Panc1 (cell line): Measurements from ENCODE around the gene PTMS. TPM values are rescaled to one million over a fixed set of nuclear protein-coding genes. Genes with fewer than 3 reads are reported as not detected.

ENCODE experiments used
- ATAC-seq: fragments of 200-7000 bp; cut with Tn5 transposase; 2 replicates; pipeline ENCODE4 v1.9.1; 2020; ENCODE audit warnings: mild to moderate bottlenecking, moderate library complexity
- BruUV-seq: library from RNA; stranded (reverse); fragments of 400-500 nt; replicated peaks from 2 replicates; lab custom pipeline; 2021; lab: Mats Ljungman, UMichigan
- CTCF ChIA-PET: fragments of 300-600 bp; sonication (Branson Sonifier 250); formaldehyde crosslinking; loops from one replicate; lab custom pipeline; 2022; ENCODE audit warnings: antibody characterized with exemption; lab: Charles Lee
- POLR2A ChIA-PET: fragments of 300-600 bp; sonication (Branson Sonifier 250); formaldehyde crosslinking; loops from one replicate; lab custom pipeline; 2022; ENCODE audit warnings: antibody characterized with exemption; lab: Charles Lee
- DNase-seq: peaks from one replicate; pipeline ENCODE4 v3.0.0-alpha.2; 2010; ENCODE audit warnings: low read depth, low spot score
- H3K27ac ChIP-seq: 2 replicates; pipeline ENCODE4 v1.5.1; 2011; ENCODE audit warnings: mild to moderate bottlenecking, low read length, inconsistent platforms
- H3K27me3 ChIP-seq: fragments of 200-500 bp; sonication (Bioruptor generic); 2 replicates; pipeline ENCODE4 v1.6.0; 2014; ENCODE audit warnings: low read length, inconsistent platforms; ENCODE audit not compliant: control insufficient read depth, insufficient read depth
- H3K36me3 ChIP-seq: fragments of 200-500 bp; sonication (Bioruptor generic); 2 replicates; pipeline ENCODE4 v1.5.1; 2014; ENCODE audit warnings: inconsistent platforms, mild to moderate bottlenecking, low read length, moderate library complexity; ENCODE audit not compliant: control insufficient read depth, insufficient read depth
- H3K4me1 ChIP-seq: 2 replicates; pipeline ENCODE4 v1.5.1; 2011; ENCODE audit warnings: inconsistent platforms, mild to moderate bottlenecking, low read length, moderate library complexity; ENCODE audit not compliant: control insufficient read depth, insufficient read depth
- H3K4me3 ChIP-seq, 2 experiments: 2 replicates each; pipeline ENCODE4 v1.5.1; 2011 to 2012; ENCODE audit warnings: low read depth in 2 of 2, low read length in 2 of 2, mild to moderate bottlenecking in 2 of 2, inconsistent platforms in 1 of 2, moderate library complexity in 1 of 2
- H3K9me3 ChIP-seq: fragments of 200-500 bp; sonication (Bioruptor generic); 2 replicates; pipeline ENCODE4 v1.5.1; 2014; ENCODE audit warnings: low read depth, mild to moderate bottlenecking, inconsistent platforms, low read length, moderate library complexity; ENCODE audit not compliant: control insufficient read depth, insufficient read depth
- CTCF ChIP-seq: fragments of 450-650 bp; IDR thresholded peaks from 2 replicates; pipeline ENCODE4 v1.5.1; 2017; ENCODE audit warnings: mild to moderate bottlenecking
- POLR2AphosphoS5 ChIP-seq: IDR thresholded peaks from 2 replicates; pipeline ENCODE4 v1.6.1; 2012; ENCODE audit warnings: mild to moderate bottlenecking, low read depth, low read length, moderate library complexity
- SIN3A ChIP-seq: IDR thresholded peaks from 2 replicates; pipeline ENCODE4 v1.6.1; 2012; ENCODE audit warnings: low read depth, mild to moderate bottlenecking, low read length, moderate library complexity, borderline replicate concordance; ENCODE audit not compliant: insufficient read depth
- TCF7L2 ChIP-seq: IDR thresholded peaks from 2 replicates; pipeline ENCODE4 v1.6.1; 2011; ENCODE audit warnings: mild to moderate bottlenecking, low read depth, low read length, inconsistent platforms
- in situ Hi-C: cut with HindIII; loops from 2 replicates; pipeline ENCODE4 v1.10.0; 2016; ENCODE audit warnings: low sequenced_read_pairs, low pct_unique_long_range_greater_than_20kb
- intact Hi-C: fragments of 100-400 bp; cut with micrococcal nuclease; formaldehyde crosslinking; loops from one replicate; pipeline ENCODE4 v1.10.0; 2022; ENCODE audit not compliant: unreplicated experiment
- total RNA-seq: library from RNA; stranded (reverse); gene quantifications from one replicate; pipeline ENCODE4 v1.2.1, GENCODE V29; 2021; ENCODE audit not compliant: unreplicated experiment
- TF ChIP-seq, protein P1 (sequence below), 2 experiments: IDR thresholded peaks; 2 replicates each; pipeline ENCODE4 v1.6.1; 2011 to 2012; ENCODE audit warnings: low read depth in 2 of 2, control low read depth in 1 of 2, low read length in 1 of 2, mild to moderate bottlenecking in 1 of 2, moderate library complexity in 1 of 2; ENCODE audit not compliant: insufficient read depth in 1 of 2

The PTMS gene
- total RNA-seq, 1 experiment from 2014 or later, result 395 TPM

DNA sequence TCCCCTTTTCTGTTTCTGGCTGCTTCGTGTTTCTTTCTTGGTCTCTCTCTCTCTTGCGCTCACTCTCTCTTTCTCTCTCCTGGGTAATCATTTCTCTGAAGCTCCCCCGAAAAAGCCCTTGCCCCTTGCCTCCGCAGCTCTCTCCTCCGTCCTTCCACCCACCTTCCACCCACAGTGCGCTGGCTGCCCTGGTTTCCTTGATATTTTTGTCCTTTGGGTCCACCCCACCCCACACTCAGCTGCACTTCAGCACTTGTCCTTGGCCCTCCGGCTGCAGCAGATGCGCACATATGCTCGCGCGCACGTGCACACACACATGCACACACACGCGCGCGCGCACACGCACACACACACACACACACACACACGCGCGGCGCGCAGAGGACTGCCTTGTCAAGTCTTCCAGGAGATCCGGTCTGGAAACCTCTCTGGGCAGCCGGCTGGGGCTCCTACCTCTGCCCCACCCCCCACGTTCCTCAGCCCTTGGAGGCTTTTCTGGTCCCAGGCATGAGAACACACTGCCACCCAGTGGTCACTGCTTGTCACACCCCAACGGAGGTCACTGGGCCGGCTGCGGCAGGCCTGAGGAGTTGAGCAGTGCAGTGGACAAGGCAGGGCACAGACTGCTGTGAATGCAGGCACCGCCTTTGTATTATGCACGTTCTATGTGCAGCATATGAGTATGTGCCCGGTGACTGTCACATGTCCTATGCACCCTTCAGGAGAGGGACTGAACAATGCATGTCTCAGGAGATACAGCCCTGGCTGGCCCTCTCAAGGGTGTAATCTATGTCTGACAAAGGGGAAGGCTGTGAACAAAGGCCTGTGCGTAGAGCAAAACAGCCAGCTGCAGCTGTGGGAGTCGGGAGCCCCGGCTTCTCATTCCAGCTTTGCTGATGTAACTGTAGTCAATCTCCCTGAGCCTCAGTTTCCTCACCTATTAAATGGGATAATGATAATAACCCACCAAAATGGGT lies 12.7 kb downstream of the PTMS start:
- no peaks in the 10 kb centered on the region for H3K36me3 ChIP-seq
- ATAC-seq (peak; percentile 98), DNase-seq (no peak)
- in situ Hi-C loops, result no loop called here
- ChIA-PET CTCF (interaction anchor here (0.5 kb wide), 1 partner anchor 114 kb away, joined by 5 read pairs; no protein-coding TSS in a partner anchor), POLR2A (interaction anchor here (0.7 kb wide), 2 partner anchors 82 to 157 kb away, joined by 3 to 5 read pairs; no protein-coding TSS in a partner anchor)
- TF ChIP-seq CTCF (peak; percentile 89), TCF7L2 (no peak), POLR2AphosphoS5 (peak; percentile 25; the same call in 1 of the 2 replicates), SIN3A (no peak)
- BruUV-seq, result no TSS peak
- no peaks in the 10 kb centered on the region for H3K9me3 ChIP-seq
- no peak overlapping the region for H3K27ac ChIP-seq
- intact Hi-C loops, result no loop called here
- no peaks in the 10 kb centered on the region for H3K27me3 ChIP-seq
- H3K4me1 ChIP-seq, result peaks cover 4% of the 10 kb centered on the region; the same call in 1 of the 2 replicates
- H3K4me3 ChIP-seq, result peak overlapping the region; percentile 14 to 17

GRCh38 chr12:6779708-6780432 lies 13.7 kb downstream of the PTMS start:
- no TSS peak for BruUV-seq
- ChIA-PET POLR2A (no interaction called here), CTCF (interaction anchor here (0.5 kb wide), 1 partner anchor 115 kb away, joined by 5 read pairs; no protein-coding TSS in a partner anchor)
- no peaks in the 10 kb centered on the region for H3K9me3 ChIP-seq
- peaks cover 4% of the 10 kb centered on the region; the same call in 1 of the 2 replicates for H3K4me1 ChIP-seq
- H3K4me3 ChIP-seq, result no peak overlapping the region
- H3K36me3 ChIP-seq, result no peaks in the 10 kb centered on the region
- intact Hi-C loops (no loop called here), in situ Hi-C loops (no loop called here)
- H3K27me3 ChIP-seq, result no peaks in the 10 kb centered on the region
- ATAC-seq (no peak), DNase-seq (no peak)
- H3K27ac ChIP-seq, result no peak overlapping the region
- no peak for TF ChIP-seq CTCF
- TF ChIP-seq, protein P1, sequence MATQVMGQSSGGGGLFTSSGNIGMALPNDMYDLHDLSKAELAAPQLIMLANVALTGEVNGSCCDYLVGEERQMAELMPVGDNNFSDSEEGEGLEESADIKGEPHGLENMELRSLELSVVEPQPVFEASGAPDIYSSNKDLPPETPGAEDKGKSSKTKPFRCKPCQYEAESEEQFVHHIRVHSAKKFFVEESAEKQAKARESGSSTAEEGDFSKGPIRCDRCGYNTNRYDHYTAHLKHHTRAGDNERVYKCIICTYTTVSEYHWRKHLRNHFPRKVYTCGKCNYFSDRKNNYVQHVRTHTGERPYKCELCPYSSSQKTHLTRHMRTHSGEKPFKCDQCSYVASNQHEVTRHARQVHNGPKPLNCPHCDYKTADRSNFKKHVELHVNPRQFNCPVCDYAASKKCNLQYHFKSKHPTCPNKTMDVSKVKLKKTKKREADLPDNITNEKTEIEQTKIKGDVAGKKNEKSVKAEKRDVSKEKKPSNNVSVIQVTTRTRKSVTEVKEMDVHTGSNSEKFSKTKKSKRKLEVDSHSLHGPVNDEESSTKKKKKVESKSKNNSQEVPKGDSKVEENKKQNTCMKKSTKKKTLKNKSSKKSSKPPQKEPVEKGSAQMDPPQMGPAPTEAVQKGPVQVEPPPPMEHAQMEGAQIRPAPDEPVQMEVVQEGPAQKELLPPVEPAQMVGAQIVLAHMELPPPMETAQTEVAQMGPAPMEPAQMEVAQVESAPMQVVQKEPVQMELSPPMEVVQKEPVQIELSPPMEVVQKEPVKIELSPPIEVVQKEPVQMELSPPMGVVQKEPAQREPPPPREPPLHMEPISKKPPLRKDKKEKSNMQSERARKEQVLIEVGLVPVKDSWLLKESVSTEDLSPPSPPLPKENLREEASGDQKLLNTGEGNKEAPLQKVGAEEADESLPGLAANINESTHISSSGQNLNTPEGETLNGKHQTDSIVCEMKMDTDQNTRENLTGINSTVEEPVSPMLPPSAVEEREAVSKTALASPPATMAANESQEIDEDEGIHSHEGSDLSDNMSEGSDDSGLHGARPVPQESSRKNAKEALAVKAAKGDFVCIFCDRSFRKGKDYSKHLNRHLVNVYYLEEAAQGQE (IDR thresholded peaks at IDR 0.05; ENCODE audit: insufficient read depth in 1 of 2, low read depth in 2 of 2, low read length in 1 of 2), result no peak
